A673 (cell line): ENCODE data around the gene PAM16.

ENCODE experiments used
- EZH2 ChIP-seq: fragments of 200-600 bp; sonication (generic); IDR thresholded peaks from 2 replicates; pipeline ENCODE4 v1.6.1; 2017; ENCODE audit warnings: borderline replicate concordance, low read depth, mild to moderate bottlenecking, mixed read lengths, antibody characterized with exemption, low read length; ENCODE audit not compliant: poor library complexity, severe bottlenecking
- TF ChIP-seq, protein P1 (sequence below): fragments of 300-800, 200-600 bp; sonication (generic); conservative IDR thresholded peaks from 2 replicates; pipeline ENCODE4 v1.5.1; 2017; ENCODE audit warnings: low read depth, mild to moderate bottlenecking, antibody characterized with exemption, low read length, moderate library complexity, mixed read lengths

DNA sequence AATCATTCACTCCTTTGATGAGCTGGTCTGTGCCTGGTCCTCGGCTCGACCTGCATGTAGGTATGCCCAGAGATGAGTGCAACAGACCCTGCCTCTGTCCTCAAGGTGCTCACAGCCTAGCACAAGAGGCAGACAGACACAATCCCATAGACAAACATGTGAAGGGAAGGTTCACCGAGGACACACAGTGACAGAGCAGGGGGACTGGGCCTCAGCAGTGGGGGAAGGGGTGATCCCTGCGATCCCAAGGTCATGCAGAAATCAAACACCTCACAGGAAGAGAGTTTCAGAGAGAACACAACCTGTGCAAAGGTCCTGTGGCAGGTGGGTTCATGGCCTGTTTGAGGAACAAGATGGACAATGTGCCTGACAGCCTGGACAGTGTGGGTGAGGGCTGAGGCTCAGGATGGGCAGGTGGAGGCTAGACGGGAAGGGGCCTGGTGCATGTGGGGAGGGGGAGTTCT, 16.3 kb upstream of the PAM16 start:
- TF ChIP-seq, protein P1, sequence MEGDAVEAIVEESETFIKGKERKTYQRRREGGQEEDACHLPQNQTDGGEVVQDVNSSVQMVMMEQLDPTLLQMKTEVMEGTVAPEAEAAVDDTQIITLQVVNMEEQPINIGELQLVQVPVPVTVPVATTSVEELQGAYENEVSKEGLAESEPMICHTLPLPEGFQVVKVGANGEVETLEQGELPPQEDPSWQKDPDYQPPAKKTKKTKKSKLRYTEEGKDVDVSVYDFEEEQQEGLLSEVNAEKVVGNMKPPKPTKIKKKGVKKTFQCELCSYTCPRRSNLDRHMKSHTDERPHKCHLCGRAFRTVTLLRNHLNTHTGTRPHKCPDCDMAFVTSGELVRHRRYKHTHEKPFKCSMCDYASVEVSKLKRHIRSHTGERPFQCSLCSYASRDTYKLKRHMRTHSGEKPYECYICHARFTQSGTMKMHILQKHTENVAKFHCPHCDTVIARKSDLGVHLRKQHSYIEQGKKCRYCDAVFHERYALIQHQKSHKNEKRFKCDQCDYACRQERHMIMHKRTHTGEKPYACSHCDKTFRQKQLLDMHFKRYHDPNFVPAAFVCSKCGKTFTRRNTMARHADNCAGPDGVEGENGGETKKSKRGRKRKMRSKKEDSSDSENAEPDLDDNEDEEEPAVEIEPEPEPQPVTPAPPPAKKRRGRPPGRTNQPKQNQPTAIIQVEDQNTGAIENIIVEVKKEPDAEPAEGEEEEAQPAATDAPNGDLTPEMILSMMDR = no peak
- TF ChIP-seq EZH2 = no peak
